ENCODE measurements around the gene RCC1. TPM values are rescaled to one million over a fixed set of nuclear protein-coding genes. Genes with fewer than 3 reads are reported as not detected.
"Not testable (repeated sequence)": the region's sequence is repeated elsewhere in the genome, so short reads cannot be mapped to it uniquely, and the experiment has no call there.

The RCC1 gene
- total and polyA plus RNA-seq, 8 donors: 5.4 to 18.5 (median 11.9) TPM

GRCh38 chr1:28581531-28582247, 75.8 kb downstream of the RCC1 start:
- WGBS, 2 donors: 0 to 1% methylated on average over 72 to 75 of the region's 75 CpGs
- FAIRE-seq: no peak

GRCh38 chr1:28582248-28582615, 76.4 kb downstream of the RCC1 start:
- Histone ChIP-seq H3K4me1 (peaks cover 6 to 13% (median 7%) of the 10 kb centered on the region in 3 donors), H3K36me3 (peaks cover 0 to 16% (median 11%) of the 10 kb centered on the region in 3 donors), H3K4me3 (peak overlapping the region; percentile 69 to 77 (median 71)), H3K27ac (peak overlapping the region; percentile 46 to 86 (median 71)), H3K9me3 (no peaks in the 10 kb centered on the region), H3K27me3 (no peaks in the 10 kb centered on the region)
- ATAC-seq (peak; percentile 6 to 25 (median 11)), FAIRE-seq (no peak), DNase-seq (no peak)
- no peak for TF ChIP-seq CTCF (IDR thresholded peaks at IDR 0.05)
- intact Hi-C loops (cut with DNase I): no loop called here
- WGBS, 2 donors: 2 to 4% methylated on average over 10 of the region's 10 CpGs

More at GRCh38 chr1:28581531-28582247, 75.8 kb downstream of the RCC1 start:
- peak overlapping the region; percentile 69 to 77 (median 71) for H3K4me3 ChIP-seq
- H3K27ac ChIP-seq: peak overlapping the region; percentile 46 to 86 (median 71)
- TF ChIP-seq CTCF (IDR thresholded peaks at IDR 0.05): no peak
- peak; percentile 96 to 99 (median 96) for ATAC-seq
- intact Hi-C loops (cut with DNase I): no loop called here
- H3K27me3 ChIP-seq: no peaks in the 10 kb centered on the region
- no peaks in the 10 kb centered on the region for H3K9me3 ChIP-seq
- H3K4me1 ChIP-seq: peaks cover 6 to 13% (median 7%) of the 10 kb centered on the region in 3 donors
- peaks cover 0 to 17% (median 11%) of the 10 kb centered on the region in 3 donors for H3K36me3 ChIP-seq
- DNase-seq: peak; percentile 92 to 98 (median 95)

- H3K27me3 ChIP-seq; H3K27ac ChIP-seq; DNase-seq; FAIRE-seq; H3K9me3 ChIP-seq; H3K36me3 ChIP-seq; H3K4me1 ChIP-seq; ATAC-seq; H3K4me3 ChIP-seq; intact Hi-C loops (cut with DNase I): not testable (repeated sequence)
- 83 to 89% methylated on average over 19 of the region's 19 CpGs for WGBS, 2 donors
Measured at GRCh38 chr1:28586585-28587391, 80.9 kb downstream of the RCC1 start.

Other genes with a start within 250 kb of the RCC1 start
- 10 to 100 TPM in 1 of 6 donors, 1 to 10 TPM in 5; 4.0 to 38.3 (median 7.3) TPM for gene SESN2, start 246.5 kb upstream of the RCC1 start, total RNA-seq
- 1 to 10 TPM; 5.7 to 9.7 TPM for gene SESN2, start 246.5 kb upstream of the RCC1 start, polyA plus RNA-seq
- 1 to 10 TPM; 4.3 to 7.9 (median 6.5) TPM for gene MED18, start 177.0 kb upstream of the RCC1 start, total RNA-seq
- gene MED18, start 177.0 kb upstream of the RCC1 start, polyA plus RNA-seq: 10 to 100 TPM in 1 of 2 donors, 1 to 10 TPM in 1; 7.9 to 12.5 TPM
- 10 to 100 TPM; 13.5 to 25.8 (median 15.9) TPM for gene PHACTR4, start 136.3 kb upstream of the RCC1 start, total RNA-seq
- gene PHACTR4, start 136.3 kb upstream of the RCC1 start, polyA plus RNA-seq: 10 to 100 TPM; 12.5 to 13.3 TPM
- 10 to 100 TPM in 3 of 6 donors, 1 to 10 TPM in 3; 5.5 to 12.2 (median 9.6) TPM for gene TRNAU1AP, start 47.0 kb downstream of the RCC1 start, total RNA-seq
- 10 to 100 TPM; 16.9 to 17.8 TPM for gene TRNAU1AP, start 47.0 kb downstream of the RCC1 start, polyA plus RNA-seq
- gene RAB42, start 86.2 kb downstream of the RCC1 start, total RNA-seq: 1 to 10 TPM in 2 of 6 donors, under 1 TPM in 4; 0.14 to 3.0 (median 0.53) TPM
- gene RAB42, start 86.2 kb downstream of the RCC1 start, polyA plus RNA-seq: under 1 TPM; 0.16 to 0.72 TPM
- gene TAF12, start 137.0 kb downstream of the RCC1 start, total RNA-seq: 10 to 100 TPM in 3 of 6 donors, 1 to 10 TPM in 3; 7.5 to 13.2 (median 9.7) TPM
- gene TAF12, start 137.0 kb downstream of the RCC1 start, polyA plus RNA-seq: 10 to 100 TPM; 10.7 to 12.7 TPM
- gene RNU11, start 142.6 kb downstream of the RCC1 start, total RNA-seq: not detected
- gene RNU11, start 142.6 kb downstream of the RCC1 start, polyA plus RNA-seq: not detected
- 1 to 10 TPM; 3.6 to 7.7 (median 5.0) TPM for gene GMEB1, start 162.7 kb downstream of the RCC1 start, total RNA-seq
- gene GMEB1, start 162.7 kb downstream of the RCC1 start, polyA plus RNA-seq: 1 to 10 TPM; 2.2 TPM
- 10 to 100 TPM; 17.3 to 40.6 (median 23.6) TPM for gene YTHDF2, start 230.9 kb downstream of the RCC1 start, total RNA-seq
- gene YTHDF2, start 230.9 kb downstream of the RCC1 start, polyA plus RNA-seq: 10 to 100 TPM; 19.7 to 28.2 TPM

Measured in pancreas (tissue), 10 donors.